HG03354 (cell line): ENCODE measurements around the gene FRMD8.
"Not testable (repeated sequence)": the region's sequence is repeated elsewhere in the genome, so short reads cannot be mapped to it uniquely, and the experiment has no call there.

Source experiments
- ATAC-seq: cut with Tn5 transposase; IDR thresholded peaks from one replicate; pipeline ENCODE4 v1.9.1; 2021; ENCODE audit warnings: mild to moderate bottlenecking; ENCODE audit not compliant: unreplicated experiment, poor library complexity, severe bottlenecking

Gene FRMD8

DNA sequence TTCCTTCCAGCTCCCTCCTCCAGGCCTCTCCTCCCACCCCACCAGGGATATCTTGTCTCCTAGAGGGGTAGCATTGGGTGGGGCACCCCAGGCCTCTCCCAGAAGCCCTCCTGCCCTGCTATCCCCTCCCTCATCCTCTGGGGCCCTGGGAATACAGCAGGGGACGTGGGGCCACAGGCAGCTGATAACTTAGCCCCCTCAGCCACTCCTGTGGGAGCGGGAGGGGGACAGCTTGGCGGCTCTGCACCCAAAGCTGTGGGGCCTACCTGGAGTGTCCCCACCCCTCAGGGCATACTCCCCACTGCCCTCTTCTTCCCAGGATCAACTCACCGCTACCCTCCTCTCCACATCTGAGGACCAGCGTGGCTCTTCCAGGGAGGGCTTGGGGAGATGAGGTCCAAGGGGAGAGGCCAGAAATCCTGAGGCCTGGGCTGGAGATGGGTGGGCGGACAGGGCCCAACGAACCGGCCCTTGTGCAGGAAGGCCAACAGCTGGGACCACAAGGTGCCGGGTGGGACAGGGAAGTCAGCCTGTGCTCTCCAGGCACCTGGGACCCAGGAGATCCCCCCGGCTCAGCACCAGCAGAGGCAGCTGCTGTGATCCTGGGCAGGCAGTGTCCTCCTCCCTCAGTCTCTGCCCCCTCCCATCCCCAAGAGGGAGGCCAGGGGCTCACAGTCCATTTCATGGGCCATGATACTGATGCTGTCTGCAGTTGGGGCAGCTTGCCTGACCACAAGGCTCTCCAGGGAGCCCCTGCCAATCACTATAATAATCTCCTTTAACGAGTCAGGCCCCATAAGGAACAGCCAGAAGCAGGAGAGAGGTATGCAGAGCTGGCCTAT lies 59.4 kb downstream of the FRMD8 start:
- no peak for ATAC-seq

DNA sequence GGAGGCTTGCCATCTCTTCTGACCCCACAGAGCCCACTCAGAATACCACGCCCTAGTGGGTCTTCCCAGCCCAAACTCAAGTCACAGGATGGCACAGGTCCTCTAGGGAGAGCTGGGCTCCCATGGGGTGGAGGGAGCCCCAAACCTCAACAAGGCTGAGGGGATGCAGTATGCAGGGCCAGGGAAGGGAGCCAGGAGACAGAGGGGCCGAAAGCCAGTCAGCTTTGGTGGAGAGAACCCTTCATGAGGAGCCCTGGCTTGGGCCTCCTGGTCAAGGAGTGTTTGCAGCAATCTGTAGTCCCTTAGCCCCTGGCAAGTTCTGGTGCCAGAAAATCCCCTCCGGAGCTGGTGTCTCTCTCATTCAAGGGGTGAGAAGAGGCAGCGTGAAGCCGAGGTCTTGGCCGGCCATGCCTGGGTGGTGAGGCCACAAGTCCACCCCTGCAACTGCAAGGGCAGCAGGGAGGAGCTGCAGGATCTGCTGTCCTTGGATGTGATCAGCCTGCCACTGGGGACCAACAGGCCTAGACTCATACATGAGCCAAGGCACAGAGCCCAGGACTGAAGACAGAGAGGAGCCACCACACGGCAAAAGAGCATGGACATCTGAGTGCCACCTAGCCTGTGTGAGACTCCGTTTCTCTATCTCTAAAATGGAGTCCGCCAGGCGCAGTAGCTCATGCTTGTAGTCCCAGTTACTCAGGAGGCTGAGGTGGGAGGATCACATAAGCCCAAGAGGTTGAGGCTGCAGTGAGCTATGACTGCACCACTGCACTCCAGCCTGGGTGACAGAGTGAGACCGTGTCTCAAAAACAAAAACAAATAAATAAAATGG lies 60.2 kb downstream of the FRMD8 start:
- ATAC-seq: no peak

GRCh38 chr11:65448074-65448417 lies 61.6 kb downstream of the FRMD8 start:
- ATAC-seq: no peak

- no peak for ATAC-seq
These were observed 62.1 kb downstream of the FRMD8 start for GRCh38 chr11:65448418-65449105.

DNA sequence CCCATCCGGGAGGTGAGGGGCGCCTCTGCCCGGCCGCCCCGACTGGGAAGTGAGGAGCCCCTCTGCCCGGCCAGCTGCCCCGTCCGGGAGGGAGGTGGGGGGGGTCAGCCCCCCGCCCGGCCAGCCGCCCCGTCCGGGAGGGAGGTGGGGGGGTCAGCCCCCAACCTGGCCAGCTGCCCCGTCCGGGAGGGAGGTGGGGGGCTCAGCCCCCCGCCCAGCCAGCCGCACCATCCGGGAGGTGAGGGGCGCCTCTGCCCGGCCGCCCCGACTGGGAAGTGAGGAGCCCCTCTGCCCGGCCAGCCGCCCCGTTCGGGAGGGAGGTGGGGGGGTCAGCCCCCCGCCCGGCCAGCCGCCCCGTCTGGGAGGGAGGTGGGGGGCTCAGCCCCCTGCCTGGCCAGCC lies 64.9 kb downstream of the FRMD8 start:
- ATAC-seq: not testable (repeated sequence)

DNA sequence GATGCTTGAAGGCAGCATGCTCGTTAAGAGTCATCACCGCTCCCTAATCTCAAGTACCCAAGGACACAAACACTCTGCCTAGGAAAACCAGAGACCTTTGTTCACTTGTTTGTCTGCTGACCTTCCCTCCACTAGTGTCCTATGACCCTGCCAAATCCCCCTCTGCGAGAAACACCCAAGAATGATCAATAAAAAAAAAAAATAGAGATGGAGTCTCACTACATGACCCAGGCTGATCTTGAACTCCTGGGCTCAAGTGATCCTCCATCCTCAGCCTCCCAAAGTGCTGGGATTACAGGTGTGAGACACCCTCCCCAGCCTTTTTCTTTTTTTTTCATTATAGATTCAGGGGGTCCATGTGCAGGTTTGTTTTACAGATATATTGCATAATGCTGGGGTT lies 65.8 kb downstream of the FRMD8 start:
- not testable (repeated sequence) for ATAC-seq

- ATAC-seq: no peak
These were observed 66.5 kb downstream of the FRMD8 start for GRCh38 chr11:65452806-65453490.

DNA sequence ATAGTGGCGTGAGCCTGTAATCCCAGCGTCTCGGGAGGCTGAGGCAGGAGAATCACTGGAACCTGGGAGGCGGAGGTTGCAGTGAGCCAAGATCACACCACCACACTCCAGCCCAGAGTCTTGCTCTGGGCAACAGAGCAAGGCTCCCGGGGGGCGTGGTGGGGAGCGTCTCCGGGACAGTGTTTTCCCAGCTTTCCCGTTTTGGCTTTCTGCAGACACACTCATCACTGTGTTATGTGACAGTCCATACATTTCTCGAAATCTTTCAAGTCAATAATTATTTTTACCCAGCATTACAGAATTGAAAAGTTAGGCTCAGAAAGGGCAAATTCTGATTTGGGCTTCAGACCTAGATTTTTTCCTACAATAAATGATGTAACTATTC lies 67.9 kb downstream of the FRMD8 start:
- no peak for ATAC-seq

DNA sequence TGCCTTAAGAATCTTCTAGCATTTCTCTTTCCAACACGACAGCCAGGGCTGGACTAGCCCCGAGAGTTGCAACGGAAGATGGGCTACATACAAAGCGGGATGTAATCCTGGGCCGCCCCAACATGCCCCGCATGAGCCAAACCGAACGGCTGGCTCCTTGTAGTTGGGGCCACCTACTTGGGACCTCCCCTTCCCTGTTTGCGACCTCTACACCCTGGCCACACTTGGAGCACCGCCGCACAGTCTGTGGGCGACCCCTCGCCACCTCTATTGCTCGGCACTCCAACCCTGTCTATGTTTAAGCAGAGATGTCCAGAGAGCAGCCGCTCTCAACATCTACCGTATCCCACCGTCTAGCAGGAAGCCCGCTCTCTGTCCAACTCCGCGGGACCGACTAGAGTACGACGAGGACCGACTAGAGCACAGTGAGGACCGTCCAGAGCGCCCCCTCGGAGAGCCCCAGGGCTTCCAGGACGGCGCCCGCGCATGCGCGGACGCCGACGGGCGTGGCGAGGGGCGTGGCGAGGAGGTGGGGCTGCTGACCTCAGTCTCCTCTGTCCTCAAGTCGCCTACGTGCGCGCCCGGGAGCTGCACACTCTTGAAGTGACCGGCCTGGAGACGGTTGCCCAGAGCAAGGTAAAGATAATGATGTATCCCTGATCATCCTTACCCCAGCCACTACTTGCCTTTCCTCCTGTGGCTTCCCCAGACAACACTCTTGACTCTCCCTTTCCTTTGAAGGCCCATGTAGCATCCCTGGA lies 68.4 kb downstream of the FRMD8 start:
- ATAC-seq: peak; percentile 88

DNA sequence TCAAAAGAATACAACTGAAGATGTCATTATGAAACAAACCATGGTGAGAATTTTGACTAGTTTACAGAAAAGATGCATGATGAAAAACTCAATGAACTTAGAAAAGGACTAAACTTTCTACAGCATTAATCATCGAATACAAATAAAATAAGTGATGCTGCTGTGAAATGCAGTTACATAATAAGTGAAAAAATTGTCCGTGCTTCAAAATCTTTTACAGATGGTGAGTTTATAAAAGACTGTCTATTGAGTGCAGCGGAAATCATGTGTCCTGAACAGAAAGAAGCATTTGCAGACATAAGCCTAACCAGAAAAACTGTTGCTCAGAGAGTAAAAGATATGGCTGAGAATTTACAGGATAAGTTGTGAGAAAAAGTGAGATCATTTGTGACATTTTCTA lies 70.0 kb downstream of the FRMD8 start:
- ATAC-seq: no peak

DNA sequence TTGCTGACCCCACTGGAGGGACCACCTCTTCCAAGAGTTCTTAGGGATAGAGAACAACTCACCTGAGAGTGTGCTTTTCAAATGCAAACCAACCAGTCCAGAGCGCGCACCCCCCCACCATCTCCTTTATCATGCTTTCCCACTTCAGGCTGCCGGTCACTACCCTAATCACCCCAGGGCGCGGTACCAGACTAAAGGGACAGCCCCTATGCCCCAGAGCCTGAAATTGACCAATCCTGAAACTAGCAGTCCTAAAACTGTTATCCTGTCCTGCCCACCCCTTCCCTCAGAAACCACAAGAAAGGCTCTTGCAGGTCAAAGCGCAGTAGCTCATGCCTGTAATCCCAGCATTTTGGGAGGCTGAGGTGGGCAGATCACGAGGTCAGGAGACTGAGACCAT lies 73.1 kb downstream of the FRMD8 start:
- ATAC-seq: no peak
